SK-N-SH (cell line): Measurements from ENCODE around the gene PAK3. TPM values are rescaled to one million over a fixed set of nuclear protein-coding genes. Genes with fewer than 3 reads are reported as not detected.

ENCODE experiments used
- CTCF ChIA-PET: fragments of 300-600, 350-600 bp; formaldehyde crosslinking; extraction: SDS; loops from one replicate; lab custom pipeline; 2021; lab: Yijun Ruan, JAX
- POLR2A ChIA-PET: fragments of 350-600 bp; sonication (Branson Sonifier 250); formaldehyde crosslinking; extraction: SDS; loops from one replicate; lab custom pipeline; 2020; ENCODE audit warnings: antibody characterized with exemption, inconsistent platforms; lab: Yijun Ruan, JAX
- DNase-seq: peaks from one replicate; pipeline ENCODE4 v3.0.0; 2012
- H2AFZ ChIP-seq: fragments of 200-600 bp; sonication (generic); 2 replicates; pipeline ENCODE4 v1.8.1; 2016; ENCODE audit warnings: antibody characterized with exemption, mild to moderate bottlenecking, low read depth
- H3F3A ChIP-seq: fragments of 200-600 bp; sonication (generic); replicated peaks from 2 replicates; pipeline ENCODE3; 2016; ENCODE audit warnings: antibody characterized with exemption, mild to moderate bottlenecking; ENCODE audit not compliant: insufficient read depth
- H3K27ac ChIP-seq, 2 experiments: fragments of 200-500 bp in 1 of 2; fragments of 200-600 bp in 1 of 2; sonication (Bioruptor generic) in 1 of 2; sonication (generic), shearing (Covaris generic) in 1 of 2; 2 replicates each; pipeline versions ENCODE4 v1.5.1 to v1.6.1; 2014 to 2016; ENCODE audit warnings: low read depth in 2 of 2, inconsistent platforms in 1 of 2, low read length in 1 of 2, mild to moderate bottlenecking in 1 of 2, mixed read lengths in 1 of 2
- H3K27me3 ChIP-seq: fragments of 200-600 bp; sonication (generic), shearing (Covaris generic); 2 replicates; pipeline ENCODE4 v1.6.1; 2016; ENCODE audit warnings: mixed run types; ENCODE audit not compliant: insufficient read depth
- H3K36me3 ChIP-seq, 2 experiments: fragments of 200-500 bp in 1 of 2; fragments of 200-600 bp in 1 of 2; sonication (Bioruptor generic) in 1 of 2; sonication (generic) in 1 of 2; replicated peaks in 1 of 2; 2 replicates each; pipeline versions ENCODE3 to v1.5.1; 2014 to 2016; ENCODE audit warnings: low read length in 1 of 2, mild to moderate bottlenecking in 1 of 2; ENCODE audit not compliant: insufficient read depth in 2 of 2, control insufficient read depth in 1 of 2
- H3K4me1 ChIP-seq, 2 experiments: fragments of 200-500 bp in 1 of 2; fragments of 200-600 bp in 1 of 2; sonication (Bioruptor generic) in 1 of 2; sonication (generic), shearing (Covaris generic) in 1 of 2; 2 replicates each; pipeline versions ENCODE4 v1.5.1 to v1.6.1; 2014 to 2016; ENCODE audit warnings: low read depth in 1 of 2, low read length in 1 of 2, mixed run types in 1 of 2; ENCODE audit not compliant: insufficient read depth in 2 of 2, control insufficient read depth in 1 of 2
- H3K4me2 ChIP-seq: fragments of 200-600 bp; sonication (generic), shearing (Covaris generic); 2 replicates; pipeline ENCODE4 v1.6.1; 2017; ENCODE audit warnings: mixed run types
- H3K4me3 ChIP-seq, 2 experiments: fragments of 200-500 bp in 1 of 2; fragments of 200-600 bp in 1 of 2; sonication (Bioruptor generic) in 1 of 2; sonication (generic), shearing (Covaris generic) in 1 of 2; 2 replicates each; pipeline versions ENCODE4 v1.5.1 to v1.8.1; 2014 to 2016; ENCODE audit warnings: low read depth in 2 of 2, inconsistent platforms in 1 of 2, low read length in 1 of 2, mild to moderate bottlenecking in 1 of 2, mixed read lengths in 1 of 2, moderate library complexity in 1 of 2
- H3K79me2 ChIP-seq: fragments of 200-600 bp; sonication (generic); 2 replicates; pipeline ENCODE4 v1.8.1; 2017; ENCODE audit warnings: mild to moderate bottlenecking; ENCODE audit not compliant: insufficient read depth
- H3K9ac ChIP-seq: fragments of 200-600 bp; sonication (generic); 2 replicates; pipeline ENCODE4 v1.6.1; 2017; ENCODE audit warnings: mixed run types
- H3K9me2 ChIP-seq: fragments of 200-600 bp; sonication (generic); 2 replicates; pipeline ENCODE4 v1.6.1; 2017; ENCODE audit warnings: mixed run types
- H3K9me3 ChIP-seq: fragments of 200-600 bp; sonication (generic); 2 replicates; pipeline ENCODE4 v1.6.1; 2017; ENCODE audit warnings: mixed run types, mild to moderate bottlenecking, moderate library complexity
- H4K20me1 ChIP-seq: fragments of 200-600 bp; sonication (generic); 2 replicates; pipeline ENCODE4 v1.6.1; 2017; ENCODE audit warnings: mild to moderate bottlenecking, mixed run types; ENCODE audit not compliant: insufficient read depth
- ELF1 ChIP-seq: IDR thresholded peaks from 2 replicates; pipeline ENCODE4 v1.4.0; 2012
- EP300 ChIP-seq, 2 experiments: IDR thresholded peaks; 2 replicates each; pipeline versions ENCODE4 v1.4.0 to v1.6.1; 2012; ENCODE audit warnings: borderline replicate concordance in 1 of 2, low read depth in 1 of 2, low read length in 1 of 2
- EZH2phosphoT487 ChIP-seq: fragments of 200-600 bp; sonication (generic); IDR thresholded peaks from 2 replicates; pipeline ENCODE4 v1.6.1; 2017; ENCODE audit warnings: low read depth, mixed run types, mild to moderate bottlenecking, antibody characterized with exemption, moderate library complexity, borderline replicate concordance
- FOXJ3 ChIP-seq: sonication (generic); formaldehyde crosslinking; IDR thresholded peaks from 2 replicates; pipeline ENCODE4 v1.5.1; 2020; ENCODE audit warnings: mild to moderate bottlenecking, missing genetic modification reagents
- FOXM1 ChIP-seq: IDR thresholded peaks from 2 replicates; pipeline ENCODE4 v1.4.0; 2012; ENCODE audit warnings: low read depth, mild to moderate bottlenecking
- GABPA ChIP-seq: IDR thresholded peaks from 2 replicates; pipeline ENCODE4 v1.4.0; 2012; ENCODE audit warnings: low read depth, mild to moderate bottlenecking
- JUND ChIP-seq: IDR thresholded peaks from 2 replicates; pipeline ENCODE4 v1.4.0; 2012
- MEF2A ChIP-seq: IDR thresholded peaks from 2 replicates; pipeline ENCODE4 v1.4.0; 2012; ENCODE audit warnings: low read depth, borderline replicate concordance
- MXI1 ChIP-seq: IDR thresholded peaks from 2 replicates; pipeline ENCODE4 v1.6.1; 2012; ENCODE audit warnings: mild to moderate bottlenecking, low read depth, low read length, improper control_type of control experiment
- NFIC ChIP-seq: IDR thresholded peaks from 2 replicates; pipeline ENCODE4 v1.4.0; 2012; ENCODE audit warnings: borderline replicate concordance
- POLR2AphosphoS5 ChIP-seq: IDR thresholded peaks from 2 replicates; pipeline ENCODE4 v1.6.1; 2012; ENCODE audit warnings: low read depth, low read length
- RAD21 ChIP-seq: IDR thresholded peaks from 2 replicates; pipeline ENCODE4 v1.6.1; 2012; ENCODE audit warnings: mild to moderate bottlenecking, low read length
- RCOR1 ChIP-seq: fragments of 150-350 bp; IDR thresholded peaks from 2 replicates; pipeline ENCODE4 v1.6.1; 2017; ENCODE audit warnings: antibody characterized with exemption, low read length
- RXRA ChIP-seq: IDR thresholded peaks from 2 replicates; pipeline ENCODE4 v1.4.0; 2012; ENCODE audit warnings: low read depth, mild to moderate bottlenecking, borderline replicate concordance
- SMC3 ChIP-seq: IDR thresholded peaks from 2 replicates; pipeline ENCODE4 v1.6.1; 2012; ENCODE audit warnings: low read depth, low read length, improper control_type of control experiment
- TEAD4 ChIP-seq: IDR thresholded peaks from 2 replicates; pipeline ENCODE4 v1.4.0; 2012; ENCODE audit warnings: mild to moderate bottlenecking, borderline replicate concordance; ENCODE audit not compliant: insufficient read depth
- YY1 ChIP-seq: IDR thresholded peaks from 2 replicates; pipeline ENCODE4 v1.4.0; 2012; ENCODE audit warnings: low read depth, mild to moderate bottlenecking
- WGBS: methylation state at CpG from one replicate; pipeline ENCODE4 v1.1.6; 2017; ENCODE audit warnings: low lambda C conversion rate; 5-methylcytosine and 5-hydroxymethylcytosine counted together
- polyA plus RNA-seq, 3 experiments: library from polyadenylated mRNA; depleted of rRNA; stranded (reverse); fragments of >200 nt; gene quantifications; 2 replicates each; pipeline ENCODE4 v1.2.3, GENCODE V29; 2012
- TF ChIP-seq, protein P1 (sequence below): fragments of 150-350 bp; IDR thresholded peaks from 2 replicates; pipeline ENCODE4 v1.6.1; 2016; ENCODE audit warnings: mild to moderate bottlenecking, low read depth, low read length
- TF ChIP-seq, protein P2 (sequence below): IDR thresholded peaks from 2 replicates; pipeline ENCODE4 v1.4.0; 2012; ENCODE audit warnings: low read depth, borderline replicate concordance
- TF ChIP-seq, protein P3 (sequence below): IDR thresholded peaks from 2 replicates; pipeline ENCODE4 v1.4.0; 2012; ENCODE audit warnings: low read depth
- TF ChIP-seq, protein P4 (sequence below): IDR thresholded peaks from 2 replicates; pipeline ENCODE4; 2012

The PAK3 gene
- polyA plus RNA-seq, 1 of the 3 experiments (the other 2 are of a cell fraction) = 0.23 TPM

DNA sequence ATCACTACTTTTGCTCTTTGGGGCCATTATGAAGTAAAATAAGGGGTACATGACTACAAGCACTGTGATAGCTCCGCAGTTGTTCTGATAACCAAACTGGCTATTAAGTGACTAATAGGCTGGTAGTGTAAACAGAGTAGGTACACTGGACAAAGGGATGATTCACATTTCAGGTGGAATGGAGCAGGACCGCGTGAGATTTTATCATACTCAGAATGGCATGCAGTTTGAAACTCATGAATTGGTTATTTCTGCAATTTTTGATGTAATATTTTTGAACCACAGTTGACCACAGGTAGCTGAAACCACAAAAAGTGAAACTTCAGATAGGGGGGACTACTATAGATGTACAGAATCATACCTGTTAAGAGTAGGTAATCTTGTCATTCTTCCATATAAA, 55.8 kb downstream of the PAK3 start:
- H3K79me2 ChIP-seq = no peaks in the 10 kb centered on the region
- H3K4me2 ChIP-seq = no peak overlapping the region
- no peaks in the 10 kb centered on the region for H4K20me1 ChIP-seq
- no peak for DNase-seq
- no peaks in the 10 kb centered on the region for H3K4me1 ChIP-seq
- ChIA-PET POLR2A (no interaction called here), CTCF (interaction anchor here (1.3 kb wide), 1 partner anchor 17 kb away, joined by 4 read pairs; no protein-coding TSS in a partner anchor)
- no peak overlapping the region for H3K9ac ChIP-seq
- H3K9me2 ChIP-seq = no peaks in the 10 kb centered on the region
- H3K9me3 ChIP-seq = no peaks in the 10 kb centered on the region
- H3K27ac ChIP-seq = no peak overlapping the region
- no peak overlapping the region for H3K4me3 ChIP-seq
- H3F3A ChIP-seq = no peaks in the 10 kb centered on the region
- 39% methylated on average over 3 of the region's 3 CpGs for WGBS
- no peak for TF ChIP-seq GABPA
- no peak for TF ChIP-seq NFIC
- TF ChIP-seq FOXM1 = no peak
- TF ChIP-seq, protein P1, sequence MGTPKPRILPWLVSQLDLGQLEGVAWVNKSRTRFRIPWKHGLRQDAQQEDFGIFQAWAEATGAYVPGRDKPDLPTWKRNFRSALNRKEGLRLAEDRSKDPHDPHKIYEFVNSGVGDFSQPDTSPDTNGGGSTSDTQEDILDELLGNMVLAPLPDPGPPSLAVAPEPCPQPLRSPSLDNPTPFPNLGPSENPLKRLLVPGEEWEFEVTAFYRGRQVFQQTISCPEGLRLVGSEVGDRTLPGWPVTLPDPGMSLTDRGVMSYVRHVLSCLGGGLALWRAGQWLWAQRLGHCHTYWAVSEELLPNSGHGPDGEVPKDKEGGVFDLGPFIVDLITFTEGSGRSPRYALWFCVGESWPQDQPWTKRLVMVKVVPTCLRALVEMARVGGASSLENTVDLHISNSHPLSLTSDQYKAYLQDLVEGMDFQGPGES = no peak
- TF ChIP-seq, protein P2, sequence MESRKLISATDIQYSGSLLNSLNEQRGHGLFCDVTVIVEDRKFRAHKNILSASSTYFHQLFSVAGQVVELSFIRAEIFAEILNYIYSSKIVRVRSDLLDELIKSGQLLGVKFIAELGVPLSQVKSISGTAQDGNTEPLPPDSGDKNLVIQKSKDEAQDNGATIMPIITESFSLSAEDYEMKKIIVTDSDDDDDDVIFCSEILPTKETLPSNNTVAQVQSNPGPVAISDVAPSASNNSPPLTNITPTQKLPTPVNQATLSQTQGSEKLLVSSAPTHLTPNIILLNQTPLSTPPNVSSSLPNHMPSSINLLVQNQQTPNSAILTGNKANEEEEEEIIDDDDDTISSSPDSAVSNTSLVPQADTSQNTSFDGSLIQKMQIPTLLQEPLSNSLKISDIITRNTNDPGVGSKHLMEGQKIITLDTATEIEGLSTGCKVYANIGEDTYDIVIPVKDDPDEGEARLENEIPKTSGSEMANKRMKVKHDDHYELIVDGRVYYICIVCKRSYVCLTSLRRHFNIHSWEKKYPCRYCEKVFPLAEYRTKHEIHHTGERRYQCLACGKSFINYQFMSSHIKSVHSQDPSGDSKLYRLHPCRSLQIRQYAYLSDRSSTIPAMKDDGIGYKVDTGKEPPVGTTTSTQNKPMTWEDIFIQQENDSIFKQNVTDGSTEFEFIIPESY = no peak
- TF ChIP-seq, protein P3, sequence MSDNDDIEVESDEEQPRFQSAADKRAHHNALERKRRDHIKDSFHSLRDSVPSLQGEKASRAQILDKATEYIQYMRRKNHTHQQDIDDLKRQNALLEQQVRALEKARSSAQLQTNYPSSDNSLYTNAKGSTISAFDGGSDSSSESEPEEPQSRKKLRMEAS = no peak
- no peak for TF ChIP-seq POLR2AphosphoS5
- TF ChIP-seq MXI1 = no peak
- no peak for TF ChIP-seq FOXJ3
- TF ChIP-seq RXRA = no peak
- no peak for TF ChIP-seq EZH2phosphoT487
- no peak for TF ChIP-seq SMC3
- TF ChIP-seq RAD21 = no peak
- TF ChIP-seq RCOR1 = no peak
- TF ChIP-seq EP300 (IDR thresholded peaks at IDR 0.05; ENCODE audit: borderline replicate concordance in 1 of 2, low read depth in 1 of 2, low read length in 1 of 2) = no peak
- TF ChIP-seq ELF1 = no peak
- peaks cover under 1% of the 10 kb centered on the region; the same call in 1 of the 2 replicates for H3K27me3 ChIP-seq
- H2AFZ ChIP-seq = no peak overlapping the region
- no peaks in the 10 kb centered on the region for H3K36me3 ChIP-seq

DNA sequence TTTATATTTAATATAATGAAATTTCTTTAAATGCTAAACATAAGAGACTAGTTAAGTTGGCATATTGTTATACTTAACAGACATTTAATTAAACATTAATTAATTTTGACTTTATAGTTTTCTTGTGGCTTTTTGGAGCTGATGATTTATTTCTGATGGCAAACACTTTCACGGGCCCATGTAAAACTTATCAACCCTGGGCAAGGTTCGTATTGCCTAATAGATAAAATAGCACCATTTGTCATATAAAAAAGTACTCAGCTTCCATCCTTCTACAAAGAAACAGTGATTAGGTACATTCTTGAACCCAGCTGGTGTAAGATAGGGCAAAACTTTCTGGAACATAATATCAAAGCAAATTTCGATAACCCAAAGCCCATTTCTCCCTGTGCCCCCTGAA, 63.2 kb downstream of the PAK3 start:
- Histone ChIP-seq H4K20me1 (no peaks in the 10 kb centered on the region), H3K4me2 (no peak overlapping the region), H3K4me1 (no peaks in the 10 kb centered on the region), H3F3A (no peaks in the 10 kb centered on the region), H3K27ac (no peak overlapping the region), H3K36me3 (no peaks in the 10 kb centered on the region), H2AFZ (no peak overlapping the region), H3K9me3 (no peaks in the 10 kb centered on the region), H3K9me2 (no peaks in the 10 kb centered on the region), H3K27me3 (no peaks in the 10 kb centered on the region; the same call in 1 of the 2 replicates), H3K9ac (no peak overlapping the region), H3K4me3 (no peak overlapping the region), H3K79me2 (no peaks in the 10 kb centered on the region)
- WGBS = 31% methylated on average over 3 of the region's 3 CpGs
- ChIA-PET CTCF (interaction anchor here (1.1 kb wide), 1 partner anchor 12 kb away, joined by 3 read pairs; no protein-coding TSS in a partner anchor), POLR2A (no interaction called here)
- no peak for DNase-seq
- TF ChIP-seq GABPA (no peak), YY1 (no peak), EZH2phosphoT487 (no peak), MXI1 (no peak), MEF2A (no peak), TEAD4 (no peak), JUND (no peak), FOXM1 (no peak), RAD21 (no peak), RXRA (no peak)
- TF ChIP-seq, protein P4, sequence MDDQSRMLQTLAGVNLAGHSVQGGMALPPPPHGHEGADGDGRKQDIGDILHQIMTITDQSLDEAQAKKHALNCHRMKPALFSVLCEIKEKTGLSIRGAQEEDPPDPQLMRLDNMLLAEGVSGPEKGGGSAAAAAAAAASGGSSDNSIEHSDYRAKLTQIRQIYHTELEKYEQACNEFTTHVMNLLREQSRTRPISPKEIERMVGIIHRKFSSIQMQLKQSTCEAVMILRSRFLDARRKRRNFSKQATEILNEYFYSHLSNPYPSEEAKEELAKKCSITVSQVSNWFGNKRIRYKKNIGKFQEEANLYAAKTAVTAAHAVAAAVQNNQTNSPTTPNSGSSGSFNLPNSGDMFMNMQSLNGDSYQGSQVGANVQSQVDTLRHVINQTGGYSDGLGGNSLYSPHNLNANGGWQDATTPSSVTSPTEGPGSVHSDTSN = no peak
- TF ChIP-seq, protein P2 = no peak
- TF ChIP-seq, protein P1 = no peak
